ENCODE results near the gene DOP1B.
"Not testable (repeated sequence)": the region's sequence is repeated elsewhere in the genome, so short reads cannot be mapped to it uniquely, and the experiment has no call there.

DOP1B gene

GRCh38 chr21:36194024-36194423, 37.4 kb downstream of the DOP1B start:
- no peaks in the 10 kb centered on the region for H3K36me3 ChIP-seq (replicated peaks; ENCODE audit: insufficient read depth, low read length)
- H3K4me2 ChIP-seq (ENCODE audit: low read depth, low read length): no peak overlapping the region
- no peak overlapping the region for H3K27ac ChIP-seq (ENCODE audit: low read length)
- TF ChIP-seq EZH2phosphoT487 (IDR thresholded peaks at IDR 0.05; ENCODE audit: low read length) (no peak), EZH2 (optimal IDR thresholded peaks at IDR 0.05; ENCODE audit: low read depth, low read length) (no peak), CTCF (IDR thresholded peaks at IDR 0.05; ENCODE audit: low read length) (no peak)
- no peaks in the 10 kb centered on the region for H3K27me3 ChIP-seq (replicated peaks; ENCODE audit: insufficient read depth, low read length)
- 0 out of 2 replicates have a peak, but pooled peaks cover 2% of the 10 kb centered on the region for H3K9me3 ChIP-seq (replicated peaks; ENCODE audit: insufficient read depth, low read length)
- H3K9ac ChIP-seq (ENCODE audit: low read length): no peak overlapping the region
- no peaks in the 10 kb centered on the region for H3F3A ChIP-seq (ENCODE audit: insufficient read depth, low read length)
- DNase-seq: no peak
- no peaks in the 10 kb centered on the region for H3K4me1 ChIP-seq (ENCODE audit: low read length)
- no peak overlapping the region for H2AFZ ChIP-seq (ENCODE audit: low read length)
- H3K9me2 ChIP-seq (replicated peaks; ENCODE audit: insufficient read depth, low read length): no peaks in the 10 kb centered on the region
- no peak overlapping the region for H3K4me3 ChIP-seq (ENCODE audit: low read length)
- no peaks in the 10 kb centered on the region for H3K79me2 ChIP-seq (ENCODE audit: low read length)
- H4K20me1 ChIP-seq (ENCODE audit: insufficient read depth, low read length): no peaks in the 10 kb centered on the region

GRCh38 chr21:36195613-36196012, 39.0 kb downstream of the DOP1B start:
- no peak overlapping the region for H3K27ac ChIP-seq (ENCODE audit: low read length)
- TF ChIP-seq EZH2phosphoT487 (IDR thresholded peaks at IDR 0.05; ENCODE audit: low read length) (no peak), CTCF (IDR thresholded peaks at IDR 0.05; ENCODE audit: low read length) (no peak), EZH2 (optimal IDR thresholded peaks at IDR 0.05; ENCODE audit: low read depth, low read length) (no peak)

GRCh38 chr21:36199021-36199420, 42.4 kb downstream of the DOP1B start:
- no peak for DNase-seq
- Histone ChIP-seq H3K4me2 (ENCODE audit: low read depth, low read length) (no peak overlapping the region), H3K27me3 (replicated peaks; ENCODE audit: insufficient read depth, low read length) (no peaks in the 10 kb centered on the region), H3F3A (ENCODE audit: insufficient read depth, low read length) (no peaks in the 10 kb centered on the region), H3K4me3 (ENCODE audit: low read length) (no peak overlapping the region), H3K36me3 (replicated peaks; ENCODE audit: insufficient read depth, low read length) (no peaks in the 10 kb centered on the region), H3K9me3 (replicated peaks; ENCODE audit: insufficient read depth, low read length) (0 out of 2 replicates have a peak, but pooled peaks cover 2% of the 10 kb centered on the region), H3K9ac (ENCODE audit: low read length) (no peak overlapping the region), H4K20me1 (ENCODE audit: insufficient read depth, low read length) (no peaks in the 10 kb centered on the region), H3K4me1 (ENCODE audit: low read length) (peaks cover 13% of the 10 kb centered on the region), H2AFZ (ENCODE audit: low read length) (no peak overlapping the region), H3K79me2 (ENCODE audit: low read length) (no peaks in the 10 kb centered on the region), H3K27ac (ENCODE audit: low read length) (no peak overlapping the region), H3K9me2 (replicated peaks; ENCODE audit: insufficient read depth, low read length) (no peaks in the 10 kb centered on the region)
- TF ChIP-seq EZH2 (optimal IDR thresholded peaks at IDR 0.05; ENCODE audit: low read depth, low read length) (no peak), CTCF (IDR thresholded peaks at IDR 0.05; ENCODE audit: low read length) (no peak), EZH2phosphoT487 (IDR thresholded peaks at IDR 0.05; ENCODE audit: low read length) (no peak)

More at GRCh38 chr21:36195613-36196012, 39.0 kb downstream of the DOP1B start:
- Histone ChIP-seq H4K20me1 (ENCODE audit: insufficient read depth, low read length) (no peaks in the 10 kb centered on the region), H3K9ac (ENCODE audit: low read length) (no peak overlapping the region), H3F3A (ENCODE audit: insufficient read depth, low read length) (no peaks in the 10 kb centered on the region), H3K9me2 (replicated peaks; ENCODE audit: insufficient read depth, low read length) (no peaks in the 10 kb centered on the region), H3K79me2 (ENCODE audit: low read length) (no peaks in the 10 kb centered on the region), H3K4me3 (ENCODE audit: low read length) (no peak overlapping the region), H3K4me2 (ENCODE audit: low read depth, low read length) (no peak overlapping the region), H3K36me3 (replicated peaks; ENCODE audit: insufficient read depth, low read length) (no peaks in the 10 kb centered on the region), H3K4me1 (ENCODE audit: low read length) (no peaks in the 10 kb centered on the region), H3K9me3 (replicated peaks; ENCODE audit: insufficient read depth, low read length) (0 out of 2 replicates have a peak, but pooled peaks cover 2% of the 10 kb centered on the region), H2AFZ (ENCODE audit: low read length) (no peak overlapping the region), H3K27me3 (replicated peaks; ENCODE audit: insufficient read depth, low read length) (no peaks in the 10 kb centered on the region)
- DNase-seq: no peak

GRCh38 chr21:36199575-36199974, 43.0 kb downstream of the DOP1B start:
- H3K4me3 ChIP-seq (ENCODE audit: low read length); H4K20me1 ChIP-seq (ENCODE audit: insufficient read depth, low read length); H3F3A ChIP-seq (ENCODE audit: insufficient read depth, low read length); H3K9ac ChIP-seq (ENCODE audit: low read length); H3K4me2 ChIP-seq (ENCODE audit: low read depth, low read length); H3K79me2 ChIP-seq (ENCODE audit: low read length); H3K27ac ChIP-seq (ENCODE audit: low read length); H2AFZ ChIP-seq (ENCODE audit: low read length); H3K9me3 ChIP-seq (replicated peaks; ENCODE audit: insufficient read depth, low read length); H3K36me3 ChIP-seq (replicated peaks; ENCODE audit: insufficient read depth, low read length); H3K9me2 ChIP-seq (replicated peaks; ENCODE audit: insufficient read depth, low read length); H3K27me3 ChIP-seq (replicated peaks; ENCODE audit: insufficient read depth, low read length); DNase-seq: not testable (repeated sequence)
- H3K4me1 ChIP-seq (ENCODE audit: low read length): peaks cover 13% of the 10 kb centered on the region

Measured in MM.1S (cell line).